Spinal cord (tissue), 10 donors: ENCODE data around the gene HS2ST1. TPM values are rescaled to one million over a fixed set of nuclear protein-coding genes. Genes with fewer than 3 reads are reported as not detected.

Experiments used
- DNase-seq, 6 donors: peaks; one replicate each; pipeline versions ENCODE4 v3.0.0 to v3.0.0-alpha.2; 2013 to 2015; ENCODE audit warnings: low spot score in 6 of 6, low read depth in 4 of 6
- H3K27ac ChIP-seq: one replicate; pipeline ENCODE4 v1.5.1; 2013; ENCODE audit warnings: low read depth, low read length, control low read depth
- H3K27me3 ChIP-seq: one replicate; pipeline ENCODE4 v1.6.1; 2013; ENCODE audit warnings: low read length; ENCODE audit not compliant: control insufficient read depth, insufficient read depth
- H3K36me3 ChIP-seq: one replicate; pipeline ENCODE4 v1.6.1; 2013; ENCODE audit warnings: low read length; ENCODE audit not compliant: control insufficient read depth, insufficient read depth
- H3K4me1 ChIP-seq: one replicate; pipeline ENCODE4 v1.6.1; 2013; ENCODE audit warnings: low read length; ENCODE audit not compliant: control insufficient read depth, insufficient read depth
- H3K4me3 ChIP-seq: one replicate; pipeline ENCODE4 v1.5.1; 2013; ENCODE audit warnings: low read depth, low read length, control low read depth
- H3K9me3 ChIP-seq: one replicate; pipeline ENCODE4 v1.6.1; 2013; ENCODE audit warnings: low read length; ENCODE audit not compliant: control insufficient read depth, insufficient read depth
- WGBS: methylation state at CpG from one replicate; pipeline ENCODE4 v1.1.5; 2013; ENCODE audit warnings: missing lambda C conversion rate; ENCODE audit not compliant: insufficient coverage; 5-methylcytosine and 5-hydroxymethylcytosine counted together
- polyA plus RNA-seq, 2 donors: library from polyadenylated mRNA; unstranded; fragments of 120-200 nt; gene quantifications; one replicate each; pipeline ENCODE4 v1.2.1, GENCODE V29; 2013; ENCODE audit not compliant: insufficient read length in 2 of 2
- total RNA-seq, 2 donors: library from RNA; depleted of rRNA in 1 of 2; stranded (reverse); fragments of 120-200 nt in 1 of 2; fragments of >200 nt in 1 of 2; gene quantifications; one replicate each; pipeline versions ENCODE4 v1.2.3 to v1.2.4, GENCODE V29; 2013 to 2014
- donor health status: healthy.

HS2ST1 gene
- total and polyA plus RNA-seq, 4 donors, result 24.2 to 51.0 (median 37.3) TPM

GRCh38 chr1:87154384-87154783 lies 239.9 kb downstream of the HS2ST1 start:
- no peak overlapping the region for H3K4me3 ChIP-seq
- peak overlapping the region; percentile 16 for H3K27ac ChIP-seq
- peak in 1 of 6 donors; percentile 43 for DNase-seq
- H3K27me3 ChIP-seq, result peaks cover 8% of the 10 kb centered on the region
- 53% methylated on average over 9 of the region's 9 CpGs for WGBS
- H3K9me3 ChIP-seq, result no peaks in the 10 kb centered on the region
- H3K4me1 ChIP-seq, result peaks cover 32% of the 10 kb centered on the region
- no peaks in the 10 kb centered on the region for H3K36me3 ChIP-seq

DNA sequence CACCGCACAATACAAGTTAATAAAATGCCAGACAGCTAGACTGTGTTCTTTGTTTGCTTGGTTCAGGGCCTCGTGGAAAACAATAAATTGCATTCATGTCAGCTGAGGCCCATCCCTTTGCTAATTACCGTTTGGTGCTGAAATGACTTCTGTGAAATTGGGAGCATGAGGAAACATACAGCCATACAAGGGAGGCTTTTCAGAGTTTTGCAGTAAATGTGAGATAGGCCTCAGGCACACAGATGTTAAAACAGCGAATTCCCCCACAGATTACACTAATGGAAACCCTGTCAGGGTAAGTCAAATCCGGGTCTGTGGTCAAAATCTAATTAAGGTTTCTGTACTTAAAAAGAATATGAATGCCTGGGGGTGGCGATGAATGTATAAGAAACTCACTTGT lies 240.7 kb downstream of the HS2ST1 start:
- Histone ChIP-seq H3K4me1 (peaks cover 32% of the 10 kb centered on the region), H3K36me3 (no peaks in the 10 kb centered on the region)

DNA sequence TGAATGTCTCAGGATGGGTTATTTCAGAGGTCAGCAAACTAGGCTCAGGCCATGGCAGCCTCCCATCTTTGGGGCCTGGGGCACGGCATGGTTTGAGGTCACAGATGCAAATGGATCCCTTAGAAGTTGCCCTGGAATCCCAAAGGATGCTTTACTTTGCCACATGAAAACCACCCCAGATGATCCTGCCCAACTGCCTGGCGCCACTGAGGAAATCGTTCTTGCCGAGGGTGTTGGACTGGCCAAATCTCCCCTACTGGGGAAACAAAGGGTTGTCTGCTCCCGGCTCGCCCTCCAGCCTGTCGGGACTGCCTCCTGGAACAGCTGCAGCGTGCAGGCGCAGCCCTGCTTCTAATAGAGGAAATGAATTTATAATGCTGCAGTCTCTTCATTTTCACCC lies 241.2 kb downstream of the HS2ST1 start:
- peak overlapping the region; percentile 75 for H3K27ac ChIP-seq
- peak in 1 of 6 donors; percentile 34 for DNase-seq

More for the DNA sequence above, 240.7 kb downstream of the HS2ST1 start:
- 46% methylated on average over 3 of the region's 6 CpGs for WGBS
- Histone ChIP-seq H3K27ac (peak overlapping the region; percentile 75), H3K4me3 (no peak overlapping the region), H3K27me3 (peaks cover 8% of the 10 kb centered on the region), H3K9me3 (no peaks in the 10 kb centered on the region)
- DNase-seq, result peak in 2 of 6 donors; percentile 66 to 86

GRCh38 chr1:87156124-87156523 lies 241.7 kb downstream of the HS2ST1 start:
- Histone ChIP-seq H3K9me3 (no peaks in the 10 kb centered on the region), H3K4me1 (peaks cover 29% of the 10 kb centered on the region), H3K4me3 (no peak overlapping the region), H3K27me3 (peaks cover 4% of the 10 kb centered on the region), H3K36me3 (no peaks in the 10 kb centered on the region), H3K27ac (peak overlapping the region; percentile 75)
- DNase-seq, result no peak
- 86% methylated on average over 3 of the region's 6 CpGs for WGBS

More for the DNA sequence above, 241.2 kb downstream of the HS2ST1 start:
- WGBS, result 24% methylated on average over 4 of the region's 9 CpGs
- H3K9me3 ChIP-seq, result no peaks in the 10 kb centered on the region
- peaks cover 8% of the 10 kb centered on the region for H3K27me3 ChIP-seq
- no peaks in the 10 kb centered on the region for H3K36me3 ChIP-seq
- H3K4me1 ChIP-seq, result peaks cover 32% of the 10 kb centered on the region
- H3K4me3 ChIP-seq, result no peak overlapping the region

DNA sequence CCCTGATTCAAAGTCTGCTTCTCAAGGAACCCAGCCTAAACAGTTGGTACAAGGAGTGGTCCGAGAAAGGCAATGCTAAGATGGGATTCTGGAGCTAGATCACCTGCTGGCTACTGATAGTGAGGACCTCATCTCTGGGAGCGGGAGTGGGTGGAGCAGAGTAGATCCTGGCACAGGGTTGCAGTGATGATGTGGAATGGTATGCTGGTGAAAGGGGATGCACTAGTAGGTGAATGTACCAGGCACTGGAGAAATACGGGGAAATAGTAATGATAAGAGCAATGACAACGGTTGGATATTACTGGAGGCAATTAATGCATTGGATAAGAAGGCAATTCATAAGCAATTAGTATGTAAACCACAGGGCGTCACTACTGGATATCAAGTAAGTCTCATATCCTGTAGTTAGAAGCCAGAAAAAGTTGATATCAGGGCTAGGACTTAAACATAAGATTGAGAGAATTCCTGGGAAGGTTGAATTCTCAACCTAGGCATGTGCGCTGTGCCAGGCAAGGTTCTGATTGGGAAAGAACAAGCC lies 245.0 kb downstream of the HS2ST1 start:
- Histone ChIP-seq H3K27ac (no peak overlapping the region), H3K36me3 (no peaks in the 10 kb centered on the region), H3K4me1 (peaks cover 13% of the 10 kb centered on the region), H3K4me3 (no peak overlapping the region), H3K9me3 (no peaks in the 10 kb centered on the region), H3K27me3 (no peaks in the 10 kb centered on the region)
- WGBS, result 97% methylated on average over 5 of the region's 6 CpGs
- no peak for DNase-seq

Other genes starting within 250 kb of the HS2ST1 start
- 10 to 100 TPM; 57.7 to 89.4 TPM for gene SH3GLB1, start 210.1 kb upstream of the HS2ST1 start, total RNA-seq
- gene SH3GLB1, start 210.1 kb upstream of the HS2ST1 start, polyA plus RNA-seq, result 100 to 1,000 TPM in 1 of 2 donors, 10 to 100 TPM in 1; 89.8 to 114 TPM
- gene SELENOF, start 509 bp upstream of the HS2ST1 start, total RNA-seq, result 100 to 1,000 TPM; 202 to 232 TPM
- gene SELENOF, start 509 bp upstream of the HS2ST1 start, polyA plus RNA-seq, result 100 to 1,000 TPM; 194 to 197 TPM